Keratinocyte (primary cell): ENCODE results near the gene YPEL4. TPM values are rescaled to one million over a fixed set of nuclear protein-coding genes. Genes with fewer than 3 reads are reported as not detected.

Source experiments
- DNase-seq: peaks from one replicate; pipeline ENCODE4 v3.0.0-alpha.2; 2011; ENCODE audit warnings: low read depth, missing footprints, low spot score
- FAIRE-seq: peaks from 2 replicates; lab custom pipeline; 2011; peaks lifted over from hg19 to GRCh38; lab: Jason Lieb, UNC
- H2AFZ ChIP-seq: 2 replicates; pipeline ENCODE4 v1.6.0; 2012; ENCODE audit warnings: low read length, control low read depth, inconsistent platforms; ENCODE audit not compliant: control insufficient read depth
- H3K27ac ChIP-seq: 2 replicates; pipeline ENCODE4 v1.5.1; 2011; ENCODE audit warnings: low read length; ENCODE audit not compliant: control insufficient read depth, insufficient read depth
- H3K27me3 ChIP-seq: 3 replicates; pipeline ENCODE4 v1.6.0; 2011; ENCODE audit warnings: low read length; ENCODE audit not compliant: control insufficient read depth, insufficient read depth; ENCODE audit errors: extremely low read depth
- H3K36me3 ChIP-seq, 2 experiments: 2 replicates in 1 of 2; 3 replicates in 1 of 2; pipeline ENCODE4 v1.5.1; 2011; ENCODE audit warnings: low read length in 2 of 2, mild to moderate bottlenecking in 1 of 2; ENCODE audit not compliant: control insufficient read depth in 2 of 2, insufficient read depth in 2 of 2; ENCODE audit errors: extremely low read depth in 1 of 2
- H3K4me1 ChIP-seq: 3 replicates; pipeline ENCODE4 v1.5.1; 2011; ENCODE audit warnings: low read length; ENCODE audit not compliant: control insufficient read depth, insufficient read depth; ENCODE audit errors: extremely low read depth
- H3K4me2 ChIP-seq: 3 replicates; pipeline ENCODE4 v1.6.0; 2011; ENCODE audit warnings: low read depth, low read length; ENCODE audit not compliant: control insufficient read depth, insufficient read depth; ENCODE audit errors: extremely low read depth
- H3K4me3 ChIP-seq, 3 experiments: fragments of 200-600 bp in 1 of 3; sonication (generic) in 1 of 3; 2 replicates in 2 of 3; 3 replicates in 1 of 3; pipeline ENCODE4 v1.5.1; 2011 to 2016; ENCODE audit warnings: low read length in 3 of 3, mild to moderate bottlenecking in 3 of 3, control low read depth in 2 of 3, inconsistent platforms in 1 of 3, low read depth in 1 of 3, mixed read lengths in 1 of 3, mixed run types in 1 of 3, moderate library complexity in 1 of 3; ENCODE audit not compliant: control insufficient read depth in 2 of 3, insufficient read depth in 2 of 3; ENCODE audit errors: extremely low read depth in 1 of 3
- H3K79me2 ChIP-seq: 2 replicates; pipeline ENCODE4 v1.6.0; 2012; ENCODE audit warnings: low read length; ENCODE audit not compliant: control insufficient read depth, insufficient read depth
- H3K9ac ChIP-seq: 3 replicates; pipeline ENCODE4 v1.6.0; 2011; ENCODE audit warnings: low read length; ENCODE audit not compliant: control insufficient read depth, insufficient read depth; ENCODE audit errors: extremely low read depth
- H3K9me1 ChIP-seq: 3 replicates; pipeline ENCODE4 v1.6.0; 2011; ENCODE audit warnings: low read length; ENCODE audit not compliant: control insufficient read depth, insufficient read depth; ENCODE audit errors: extremely low read depth
- H3K9me3 ChIP-seq: 2 replicates; pipeline ENCODE4 v1.5.1; 2012; ENCODE audit warnings: low read depth, low read length; ENCODE audit not compliant: control insufficient read depth
- H4K20me1 ChIP-seq: 3 replicates; pipeline ENCODE4 v1.6.0; 2011; ENCODE audit warnings: low read length; ENCODE audit not compliant: control insufficient read depth, insufficient read depth; ENCODE audit errors: extremely low read depth
- CTCF ChIP-seq, 3 experiments: IDR thresholded peaks in 1 of 3; conservative IDR thresholded peaks in 1 of 3; optimal IDR thresholded peaks in 1 of 3; 2 replicates in 2 of 3; 3 replicates in 1 of 3; pipeline versions ENCODE3 to v1.5.1; 2011; ENCODE audit warnings: low read length in 3 of 3, mild to moderate bottlenecking in 3 of 3, moderate library complexity in 2 of 3, control low read depth in 1 of 3, inconsistent platforms in 1 of 3; ENCODE audit not compliant: insufficient read depth in 2 of 3; ENCODE audit errors: extremely low read depth in 1 of 3
- EZH2 ChIP-seq: IDR thresholded peaks from one replicate; pipeline ENCODE4 v1.6.1; 2012; ENCODE audit warnings: inconsistent platforms, mild to moderate bottlenecking, low read length, moderate library complexity
- dilution Hi-C: fragments of 300-500 bp; cut with MboI; formaldehyde crosslinking; loops from one replicate; pipeline ENCODE4 v1.7.0; 2020; ENCODE audit warnings: low sequenced_read_pairs; ENCODE audit not compliant: extremely low pct_ligation_motif_present
- polyA plus RNA-seq, 5 experiments: library from polyadenylated mRNA; depleted of rRNA in 3 of 5; stranded (reverse) in 3 of 5; stranded (forward) in 1 of 5; unstranded in 1 of 5; fragments of >200 nt; gene quantifications; 1 replicate in 1 of 5; 2 replicates in 3 of 5; 3 replicates in 1 of 5; pipeline versions ENCODE4 v1.2.1 to v1.2.3, GENCODE V29; 2011 to 2012; ENCODE audit warnings: missing spikeins in 2 of 5, low read depth in 1 of 5, low replicate concordance in 1 of 5

Gene YPEL4
- polyA plus RNA-seq, 1 donor (not counting 4 experiments of a cell fraction or from before 2014, with no cell fraction given): not detected

GRCh38 chr11:57639321-57640067, 10.2 kb downstream of the YPEL4 start:
- H3K27ac ChIP-seq: peak overlapping the region; percentile 18
- peak overlapping the region; percentile 87 for H3K4me2 ChIP-seq
- H3K36me3 ChIP-seq: peaks cover 4 to 13% of the 10 kb centered on the region in 2 experiments
- H3K9ac ChIP-seq: peak overlapping the region; percentile 89
- dilution Hi-C loops: no loop called here
- no peaks in the 10 kb centered on the region for H3K9me3 ChIP-seq
- TF ChIP-seq EZH2: no peak
- peak in 2 of 3 experiments; percentile 14 to 21 for TF ChIP-seq CTCF (optimal IDR thresholded peaks at IDR 0.05 in 1 of 3, IDR thresholded peaks at IDR 0.05 in 1 of 3, conservative IDR thresholded peaks at IDR 0.05 in 1 of 3; ENCODE audit: extremely low read depth in 1 of 3, insufficient read depth in 2 of 3, low read length in 3 of 3)
- peaks cover 36% of the 10 kb centered on the region for H3K4me1 ChIP-seq
- FAIRE-seq: no peak
- H3K4me3 ChIP-seq: peak overlapping the region; percentile 93 to 94 (median 93)
- DNase-seq: no peak
- no peak overlapping the region for H2AFZ ChIP-seq
- H3K9me1 ChIP-seq: no peaks in the 10 kb centered on the region
- H3K27me3 ChIP-seq: no peaks in the 10 kb centered on the region
- peaks cover 34% of the 10 kb centered on the region for H3K79me2 ChIP-seq
- peaks cover 14% of the 10 kb centered on the region for H4K20me1 ChIP-seq

GRCh38 chr11:57638811-57639320, 10.8 kb downstream of the YPEL4 start:
- H3K4me1 ChIP-seq: peaks cover 43% of the 10 kb centered on the region
- peaks cover 34% of the 10 kb centered on the region for H3K79me2 ChIP-seq
- TF ChIP-seq EZH2: no peak
- no peak for TF ChIP-seq CTCF (optimal IDR thresholded peaks at IDR 0.05 in 1 of 3, IDR thresholded peaks at IDR 0.05 in 1 of 3, conservative IDR thresholded peaks at IDR 0.05 in 1 of 3; ENCODE audit: extremely low read depth in 1 of 3, insufficient read depth in 2 of 3, low read length in 3 of 3)

More at GRCh38 chr11:57638811-57639320, 10.8 kb downstream of the YPEL4 start:
- FAIRE-seq: no peak
- peak overlapping the region; percentile 57 for H2AFZ ChIP-seq
- dilution Hi-C loops: no loop called here
- peaks cover 4 to 13% of the 10 kb centered on the region in 2 experiments for H3K36me3 ChIP-seq
- H3K4me3 ChIP-seq: peak overlapping the region; percentile 93 to 94 (median 93)
- peaks cover 14% of the 10 kb centered on the region for H4K20me1 ChIP-seq
- H3K9ac ChIP-seq: peak overlapping the region; percentile 89
- H3K9me3 ChIP-seq: no peaks in the 10 kb centered on the region
- H3K9me1 ChIP-seq: no peaks in the 10 kb centered on the region
- H3K27me3 ChIP-seq: no peaks in the 10 kb centered on the region
- H3K4me2 ChIP-seq: peak overlapping the region; percentile 87
- peak overlapping the region; percentile 76 for H3K27ac ChIP-seq
- no peak for DNase-seq
